HL-60 (cell line): ENCODE results near the gene SATB2.

Source experiments
- DNase-seq, 2 experiments: peaks; one replicate each; pipeline ENCODE4 v3.0.0-alpha.2; 2010 to 2020; ENCODE audit warnings: low read depth in 1 of 2, low spot score in 1 of 2
- H3K27ac ChIP-seq: fragments of 250-450 bp; sonication (Bioruptor Pico); replicated peaks from 2 replicates; pipeline ENCODE4 v1.5.1; 2020; ENCODE audit warnings: mild to moderate bottlenecking, moderate library complexity
- H3K27me3 ChIP-seq: fragments of 250-450 bp; sonication (Bioruptor Pico); 2 replicates; pipeline ENCODE4 v1.5.1; 2021; ENCODE audit warnings: mild to moderate bottlenecking, moderate library complexity; ENCODE audit not compliant: insufficient read depth, poor library complexity, severe bottlenecking
- H3K4me3 ChIP-seq: replicated peaks from 2 replicates; pipeline ENCODE4 v1.5.1; 2011; ENCODE audit warnings: mild to moderate bottlenecking, control low read depth, low read length; ENCODE audit not compliant: insufficient read depth
- GABPA ChIP-seq: IDR thresholded peaks from 2 replicates; pipeline ENCODE4 v1.6.1; 2012; ENCODE audit warnings: low read depth
- POLR2AphosphoS5 ChIP-seq: IDR thresholded peaks from 2 replicates; pipeline ENCODE4 v1.6.1; 2012; ENCODE audit warnings: low read depth
- SPI1 ChIP-seq: IDR thresholded peaks from 2 replicates; pipeline ENCODE4 v1.6.1; 2012; ENCODE audit warnings: low read depth, mild to moderate bottlenecking, borderline replicate concordance
- TF ChIP-seq, protein P1 (sequence below): IDR thresholded peaks from one replicate; pipeline ENCODE4 v1.5.1; 2011; ENCODE audit warnings: low read length, control low read depth, inconsistent platforms; ENCODE audit not compliant: insufficient read depth
- TF ChIP-seq, protein P2 (sequence below): IDR thresholded peaks from 2 replicates; pipeline ENCODE4 v1.6.1; 2012; ENCODE audit warnings: low read depth; ENCODE audit not compliant: insufficient replicate concordance

SATB2 gene

DNA sequence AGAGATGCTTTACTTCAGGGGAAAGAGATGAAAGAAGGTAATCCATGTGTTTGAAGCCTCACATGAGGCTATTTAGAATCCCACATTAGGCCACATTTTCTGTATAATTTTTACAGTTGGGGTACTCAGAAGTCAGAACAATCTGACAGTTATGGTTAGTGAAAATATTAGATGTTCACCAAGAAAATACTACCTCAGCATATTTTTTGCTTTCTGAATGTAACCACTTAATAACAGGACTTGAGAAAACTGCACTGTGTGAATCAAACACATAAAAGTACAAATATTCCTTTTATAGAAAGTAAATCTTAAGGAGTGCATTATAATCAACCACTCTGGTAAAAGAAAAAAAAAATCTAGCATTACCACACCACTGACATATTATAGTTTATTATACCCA, 169.3 kb downstream of the SATB2 start:
- TF ChIP-seq POLR2AphosphoS5 (no peak), GABPA (no peak), SPI1 (no peak)
- TF ChIP-seq, protein P1, sequence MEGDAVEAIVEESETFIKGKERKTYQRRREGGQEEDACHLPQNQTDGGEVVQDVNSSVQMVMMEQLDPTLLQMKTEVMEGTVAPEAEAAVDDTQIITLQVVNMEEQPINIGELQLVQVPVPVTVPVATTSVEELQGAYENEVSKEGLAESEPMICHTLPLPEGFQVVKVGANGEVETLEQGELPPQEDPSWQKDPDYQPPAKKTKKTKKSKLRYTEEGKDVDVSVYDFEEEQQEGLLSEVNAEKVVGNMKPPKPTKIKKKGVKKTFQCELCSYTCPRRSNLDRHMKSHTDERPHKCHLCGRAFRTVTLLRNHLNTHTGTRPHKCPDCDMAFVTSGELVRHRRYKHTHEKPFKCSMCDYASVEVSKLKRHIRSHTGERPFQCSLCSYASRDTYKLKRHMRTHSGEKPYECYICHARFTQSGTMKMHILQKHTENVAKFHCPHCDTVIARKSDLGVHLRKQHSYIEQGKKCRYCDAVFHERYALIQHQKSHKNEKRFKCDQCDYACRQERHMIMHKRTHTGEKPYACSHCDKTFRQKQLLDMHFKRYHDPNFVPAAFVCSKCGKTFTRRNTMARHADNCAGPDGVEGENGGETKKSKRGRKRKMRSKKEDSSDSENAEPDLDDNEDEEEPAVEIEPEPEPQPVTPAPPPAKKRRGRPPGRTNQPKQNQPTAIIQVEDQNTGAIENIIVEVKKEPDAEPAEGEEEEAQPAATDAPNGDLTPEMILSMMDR, result no peak
- TF ChIP-seq, protein P2, sequence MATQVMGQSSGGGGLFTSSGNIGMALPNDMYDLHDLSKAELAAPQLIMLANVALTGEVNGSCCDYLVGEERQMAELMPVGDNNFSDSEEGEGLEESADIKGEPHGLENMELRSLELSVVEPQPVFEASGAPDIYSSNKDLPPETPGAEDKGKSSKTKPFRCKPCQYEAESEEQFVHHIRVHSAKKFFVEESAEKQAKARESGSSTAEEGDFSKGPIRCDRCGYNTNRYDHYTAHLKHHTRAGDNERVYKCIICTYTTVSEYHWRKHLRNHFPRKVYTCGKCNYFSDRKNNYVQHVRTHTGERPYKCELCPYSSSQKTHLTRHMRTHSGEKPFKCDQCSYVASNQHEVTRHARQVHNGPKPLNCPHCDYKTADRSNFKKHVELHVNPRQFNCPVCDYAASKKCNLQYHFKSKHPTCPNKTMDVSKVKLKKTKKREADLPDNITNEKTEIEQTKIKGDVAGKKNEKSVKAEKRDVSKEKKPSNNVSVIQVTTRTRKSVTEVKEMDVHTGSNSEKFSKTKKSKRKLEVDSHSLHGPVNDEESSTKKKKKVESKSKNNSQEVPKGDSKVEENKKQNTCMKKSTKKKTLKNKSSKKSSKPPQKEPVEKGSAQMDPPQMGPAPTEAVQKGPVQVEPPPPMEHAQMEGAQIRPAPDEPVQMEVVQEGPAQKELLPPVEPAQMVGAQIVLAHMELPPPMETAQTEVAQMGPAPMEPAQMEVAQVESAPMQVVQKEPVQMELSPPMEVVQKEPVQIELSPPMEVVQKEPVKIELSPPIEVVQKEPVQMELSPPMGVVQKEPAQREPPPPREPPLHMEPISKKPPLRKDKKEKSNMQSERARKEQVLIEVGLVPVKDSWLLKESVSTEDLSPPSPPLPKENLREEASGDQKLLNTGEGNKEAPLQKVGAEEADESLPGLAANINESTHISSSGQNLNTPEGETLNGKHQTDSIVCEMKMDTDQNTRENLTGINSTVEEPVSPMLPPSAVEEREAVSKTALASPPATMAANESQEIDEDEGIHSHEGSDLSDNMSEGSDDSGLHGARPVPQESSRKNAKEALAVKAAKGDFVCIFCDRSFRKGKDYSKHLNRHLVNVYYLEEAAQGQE, result no peak
- no peaks in the 10 kb centered on the region for H3K27me3 ChIP-seq

DNA sequence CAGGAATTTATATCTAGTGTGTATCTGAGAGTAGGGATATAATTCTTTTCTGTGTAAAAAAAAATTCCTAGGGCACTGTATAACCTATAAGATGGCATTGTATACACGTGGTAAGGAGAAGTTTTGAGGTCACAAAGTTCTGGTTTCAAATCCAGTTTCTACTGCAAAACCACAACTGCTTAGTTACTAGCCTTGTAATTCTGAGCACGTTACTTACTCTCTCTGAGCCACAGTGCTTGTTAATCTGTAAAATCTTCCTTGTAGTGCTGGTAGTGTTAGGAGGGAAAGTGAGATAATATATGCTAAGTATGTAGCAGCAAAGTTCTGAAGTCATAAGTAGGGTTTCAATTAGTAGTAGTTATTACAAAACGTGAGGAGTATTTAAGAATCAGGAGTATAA, 175.4 kb downstream of the SATB2 start:
- Histone ChIP-seq H3K4me3 (no peak overlapping the region), H3K27me3 (no peaks in the 10 kb centered on the region), H3K27ac (no peak overlapping the region)
- TF ChIP-seq POLR2AphosphoS5 (no peak), SPI1 (no peak), GABPA (no peak)
- TF ChIP-seq, protein P2, result no peak
- TF ChIP-seq, protein P1, result no peak
- DNase-seq, result no peak

More for the DNA sequence above, 169.3 kb downstream of the SATB2 start:
- H3K27ac ChIP-seq, result no peak overlapping the region
- no peak overlapping the region for H3K4me3 ChIP-seq
- no peak for DNase-seq

DNA sequence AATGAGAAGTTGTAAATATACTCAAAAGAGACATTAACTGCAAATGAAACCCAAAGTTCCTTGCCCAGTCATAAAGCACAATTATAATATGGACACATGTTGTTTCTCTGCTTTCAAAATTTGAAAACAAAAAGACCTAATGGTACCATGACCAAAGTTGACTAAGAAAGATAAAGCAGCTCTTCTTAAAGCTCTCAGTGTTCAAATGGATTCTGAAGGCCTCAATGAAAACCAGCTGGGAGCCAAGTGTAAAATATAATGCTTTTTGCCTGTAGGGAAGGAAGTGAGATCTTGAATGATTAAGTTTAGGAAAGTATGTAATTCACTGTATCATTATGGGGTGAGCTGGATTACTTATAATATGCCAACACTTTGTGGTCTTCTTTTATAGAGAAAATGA, 178.6 kb downstream of the SATB2 start:
- no peak overlapping the region for H3K27ac ChIP-seq
- TF ChIP-seq POLR2AphosphoS5 (no peak), SPI1 (no peak)
- TF ChIP-seq, protein P2, result no peak
- no peak overlapping the region for H3K4me3 ChIP-seq
- DNase-seq, result no peak
- no peaks in the 10 kb centered on the region for H3K27me3 ChIP-seq

DNA sequence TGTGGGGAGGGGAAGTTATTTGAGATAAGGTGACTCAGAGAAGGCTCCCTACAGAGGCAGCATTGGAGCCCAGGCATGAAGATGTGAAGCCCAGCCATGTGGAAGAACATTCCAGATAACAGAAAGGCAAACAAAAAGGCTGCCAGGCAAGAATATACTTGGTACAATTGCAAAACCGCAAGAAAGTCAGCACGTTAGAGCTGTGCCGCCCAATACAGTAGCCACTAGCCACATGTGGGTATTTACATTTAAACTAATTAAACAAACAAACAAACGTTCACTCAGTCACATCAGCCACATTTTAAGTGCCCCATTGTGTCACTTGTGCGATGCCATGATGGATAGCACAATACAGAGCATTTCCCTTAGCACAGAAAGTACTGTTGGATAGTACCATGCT, 179.6 kb downstream of the SATB2 start:
- DNase-seq, result no peak
- TF ChIP-seq GABPA, result no peak
- no peak overlapping the region for H3K27ac ChIP-seq

More for the DNA sequence above, 179.6 kb downstream of the SATB2 start:
- Histone ChIP-seq H3K4me3 (no peak overlapping the region), H3K27me3 (no peaks in the 10 kb centered on the region)
